KMS-11 (cell line): Measurements from ENCODE around the gene TEAD1.
A peak's percentile ranks its signal among the peaks of the same experiment; 100 is the strongest.

Experiments
- H2AFZ ChIP-seq: fragments of 200-600 bp; sonication (generic); 2 replicates; pipeline ENCODE4 v1.6.1; 2016; ENCODE audit warnings: antibody characterized with exemption, mixed run types, low read depth
- H3K27ac ChIP-seq: fragments of 200-600 bp; sonication (generic); 2 replicates; pipeline ENCODE4 v1.6.1; 2016; ENCODE audit warnings: mild to moderate bottlenecking, mixed run types
- H3K27me3 ChIP-seq: fragments of 200-600 bp; sonication (generic); 2 replicates; pipeline ENCODE4 v1.6.1; 2017; ENCODE audit warnings: mild to moderate bottlenecking, low read depth, mixed run types, moderate library complexity; ENCODE audit not compliant: insufficient read depth
- H3K36me3 ChIP-seq: fragments of 200-600 bp; sonication (generic); 2 replicates; pipeline ENCODE4 v1.6.1; 2017; ENCODE audit warnings: mild to moderate bottlenecking, mixed run types; ENCODE audit not compliant: insufficient read depth
- H3K4me1 ChIP-seq: fragments of 200-600 bp; sonication (generic); 2 replicates; pipeline ENCODE4 v1.6.1; 2016; ENCODE audit warnings: mild to moderate bottlenecking, low read depth, mixed run types; ENCODE audit not compliant: poor library complexity, severe bottlenecking
- H3K4me2 ChIP-seq: fragments of 200-600 bp; sonication (generic); 2 replicates; pipeline ENCODE4 v1.7.0; 2016; ENCODE audit warnings: mild to moderate bottlenecking, mixed run types
- H3K4me3 ChIP-seq: fragments of 200-600 bp; sonication (generic); IDR thresholded peaks from 2 replicates; pipeline ENCODE4 v1.6.1; 2017; ENCODE audit warnings: low read depth, low read length, mixed read lengths; ENCODE audit not compliant: insufficient read depth
- H3K79me2 ChIP-seq: fragments of 200-600 bp; sonication (generic); 2 replicates; pipeline ENCODE4 v1.6.1; 2016; ENCODE audit warnings: low read depth, mixed run types; ENCODE audit not compliant: insufficient read depth
- H3K9ac ChIP-seq: fragments of 200-600 bp; sonication (generic); 2 replicates; pipeline ENCODE4 v1.6.1; 2016; ENCODE audit warnings: mild to moderate bottlenecking, mixed run types
- H4K20me1 ChIP-seq: fragments of 200-600 bp; sonication (generic); 2 replicates; pipeline ENCODE4 v1.6.1; 2016; ENCODE audit warnings: mild to moderate bottlenecking, mixed run types; ENCODE audit not compliant: insufficient read depth
- TF ChIP-seq, protein P1 (sequence below): fragments of 200-600 bp; sonication (generic); conservative IDR thresholded peaks from 2 replicates; pipeline ENCODE4 v1.6.1; 2017; ENCODE audit warnings: low read depth, mild to moderate bottlenecking, antibody characterized with exemption, low read length, moderate library complexity, mixed read lengths

TEAD1 gene

GRCh38 chr11:12706545-12707499 is 32.6 kb downstream of the TEAD1 start:
- peaks cover 89% of the 10 kb centered on the region for H3K4me1 ChIP-seq
- peak overlapping the region; percentile 91 for H3K27ac ChIP-seq
- H2AFZ ChIP-seq: no peak overlapping the region
- no peaks in the 10 kb centered on the region; the same call in 1 of the 2 replicates for H4K20me1 ChIP-seq
- H3K36me3 ChIP-seq: no peaks in the 10 kb centered on the region
- peaks cover 83% of the 10 kb centered on the region for H3K79me2 ChIP-seq
- H3K4me3 ChIP-seq: no peak overlapping the region
- H3K27me3 ChIP-seq: no peaks in the 10 kb centered on the region
- H3K9ac ChIP-seq: peak overlapping the region; percentile 53; the same call in 1 of the 2 replicates
- H3K4me2 ChIP-seq: peak overlapping the region; percentile 67
- TF ChIP-seq, protein P1, sequence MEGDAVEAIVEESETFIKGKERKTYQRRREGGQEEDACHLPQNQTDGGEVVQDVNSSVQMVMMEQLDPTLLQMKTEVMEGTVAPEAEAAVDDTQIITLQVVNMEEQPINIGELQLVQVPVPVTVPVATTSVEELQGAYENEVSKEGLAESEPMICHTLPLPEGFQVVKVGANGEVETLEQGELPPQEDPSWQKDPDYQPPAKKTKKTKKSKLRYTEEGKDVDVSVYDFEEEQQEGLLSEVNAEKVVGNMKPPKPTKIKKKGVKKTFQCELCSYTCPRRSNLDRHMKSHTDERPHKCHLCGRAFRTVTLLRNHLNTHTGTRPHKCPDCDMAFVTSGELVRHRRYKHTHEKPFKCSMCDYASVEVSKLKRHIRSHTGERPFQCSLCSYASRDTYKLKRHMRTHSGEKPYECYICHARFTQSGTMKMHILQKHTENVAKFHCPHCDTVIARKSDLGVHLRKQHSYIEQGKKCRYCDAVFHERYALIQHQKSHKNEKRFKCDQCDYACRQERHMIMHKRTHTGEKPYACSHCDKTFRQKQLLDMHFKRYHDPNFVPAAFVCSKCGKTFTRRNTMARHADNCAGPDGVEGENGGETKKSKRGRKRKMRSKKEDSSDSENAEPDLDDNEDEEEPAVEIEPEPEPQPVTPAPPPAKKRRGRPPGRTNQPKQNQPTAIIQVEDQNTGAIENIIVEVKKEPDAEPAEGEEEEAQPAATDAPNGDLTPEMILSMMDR: no peak

DNA sequence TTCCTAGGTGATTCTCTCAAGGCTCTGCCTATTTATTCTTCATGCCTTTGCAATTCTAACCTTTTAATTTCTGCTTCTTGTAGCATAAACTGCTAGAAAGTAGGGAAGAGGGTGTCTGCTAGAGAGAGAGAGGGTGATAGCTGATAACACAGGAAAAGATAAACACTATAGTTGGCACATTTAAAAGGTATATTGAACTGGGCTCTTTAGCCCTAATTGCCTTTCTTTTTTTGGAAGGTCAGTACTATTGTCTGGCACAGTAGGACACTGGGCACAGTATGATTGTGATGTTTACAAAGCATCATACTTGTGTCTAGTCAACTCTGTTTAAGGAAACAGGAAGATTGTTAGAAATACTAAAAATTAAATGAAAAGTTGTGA is 33.3 kb downstream of the TEAD1 start:
- H3K4me2 ChIP-seq: peak overlapping the region; percentile 67
- H3K27ac ChIP-seq: peak overlapping the region; percentile 91
- H2AFZ ChIP-seq: no peak overlapping the region
- no peak overlapping the region for H3K4me3 ChIP-seq
- H3K36me3 ChIP-seq: no peaks in the 10 kb centered on the region
- TF ChIP-seq, protein P1: no peak
- no peaks in the 10 kb centered on the region; the same call in 1 of the 2 replicates for H4K20me1 ChIP-seq
- H3K9ac ChIP-seq: peak overlapping the region; percentile 53; the same call in 1 of the 2 replicates
- no peaks in the 10 kb centered on the region for H3K27me3 ChIP-seq
- peaks cover 91% of the 10 kb centered on the region for H3K4me1 ChIP-seq
- peaks cover 83% of the 10 kb centered on the region for H3K79me2 ChIP-seq

DNA sequence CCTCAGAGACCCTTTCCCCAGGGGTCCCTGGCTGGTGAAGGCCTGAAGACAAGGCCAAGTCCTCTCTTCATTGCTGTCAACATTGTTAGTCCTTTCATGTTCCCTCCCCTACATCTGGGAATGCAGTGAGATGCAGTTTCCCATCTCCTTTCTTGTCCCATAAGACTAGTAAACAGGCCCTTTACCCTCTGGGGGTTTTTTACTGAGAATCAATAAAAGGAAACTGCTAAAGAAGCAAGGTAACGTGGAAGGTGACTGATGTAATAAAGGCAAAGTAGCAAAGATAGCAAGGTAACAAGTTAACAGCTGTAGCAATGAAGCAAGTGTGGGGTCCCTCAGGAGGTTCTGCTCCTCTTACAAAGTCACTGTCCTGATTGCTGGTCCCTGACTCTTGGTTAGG is 37.3 kb downstream of the TEAD1 start:
- H3K79me2 ChIP-seq: peaks cover 69% of the 10 kb centered on the region
- TF ChIP-seq, protein P1: no peak

DNA sequence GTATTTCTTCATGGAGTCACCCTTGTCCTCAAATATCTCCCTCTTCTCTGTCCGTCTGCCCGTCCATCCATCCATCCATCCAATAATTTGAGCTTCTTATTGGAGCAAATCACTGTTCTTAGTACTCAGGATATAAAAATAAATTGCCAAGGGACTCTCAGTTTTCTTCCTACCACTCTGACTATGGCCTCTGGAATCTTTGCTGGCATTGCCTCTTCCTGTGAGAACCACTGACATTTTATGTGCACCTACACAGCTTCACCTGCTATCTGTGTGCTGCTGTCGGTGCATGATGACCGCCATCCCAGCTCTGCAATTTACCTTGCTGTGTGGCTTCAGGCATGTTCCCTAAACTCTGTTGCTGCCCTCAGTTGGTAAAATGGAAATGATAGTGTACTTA is 37.9 kb downstream of the TEAD1 start:
- Histone ChIP-seq H3K27me3 (no peaks in the 10 kb centered on the region), H3K4me2 (no peak overlapping the region), H4K20me1 (no peaks in the 10 kb centered on the region; the same call in 1 of the 2 replicates), H3K4me3 (no peak overlapping the region), H2AFZ (no peak overlapping the region), H3K36me3 (no peaks in the 10 kb centered on the region), H3K9ac (no peak overlapping the region), H3K79me2 (peaks cover 69% of the 10 kb centered on the region), H3K4me1 (peaks cover 82% of the 10 kb centered on the region), H3K27ac (no peak overlapping the region)
- TF ChIP-seq, protein P1: no peak

More for the DNA sequence above, 37.3 kb downstream of the TEAD1 start:
- Histone ChIP-seq H4K20me1 (no peaks in the 10 kb centered on the region; the same call in 1 of the 2 replicates), H3K36me3 (no peaks in the 10 kb centered on the region), H3K4me3 (no peak overlapping the region), H3K27ac (no peak overlapping the region), H3K4me2 (no peak overlapping the region), H3K4me1 (peaks cover 82% of the 10 kb centered on the region), H3K27me3 (no peaks in the 10 kb centered on the region), H2AFZ (no peak overlapping the region), H3K9ac (no peak overlapping the region)
